ENCODE measurements around the gene MBNL2.

MBNL2 gene

GRCh38 chr13:97229699-97230098, 7.6 kb downstream of the MBNL2 start:
- H3K27ac ChIP-seq: no peak overlapping the region
- H3K36me3 ChIP-seq (ENCODE audit: insufficient read depth): no peaks in the 10 kb centered on the region
- H3K9ac ChIP-seq: no peak overlapping the region
- H3K4me1 ChIP-seq (ENCODE audit: low read depth, poor library complexity, severe bottlenecking): peaks cover 4% of the 10 kb centered on the region
- H3K4me3 ChIP-seq (IDR thresholded peaks at IDR 0.05; ENCODE audit: insufficient read depth, low read depth, low read length): no peak overlapping the region
- no peak for TF ChIP-seq CTCF (conservative IDR thresholded peaks at IDR 0.05; ENCODE audit: low read depth, low read length)
- no peak overlapping the region for H3K4me2 ChIP-seq
- no peaks in the 10 kb centered on the region for H3K79me2 ChIP-seq (ENCODE audit: insufficient read depth, low read depth)
- no peaks in the 10 kb centered on the region for H4K20me1 ChIP-seq (ENCODE audit: insufficient read depth)
- no peaks in the 10 kb centered on the region for H3K27me3 ChIP-seq (ENCODE audit: insufficient read depth, low read depth)
- H2AFZ ChIP-seq (ENCODE audit: low read depth): no peak overlapping the region

GRCh38 chr13:97231118-97231828, 9.1 kb downstream of the MBNL2 start:
- no peaks in the 10 kb centered on the region for H3K36me3 ChIP-seq (ENCODE audit: insufficient read depth)
- H3K27me3 ChIP-seq (ENCODE audit: insufficient read depth, low read depth): no peaks in the 10 kb centered on the region
- H2AFZ ChIP-seq (ENCODE audit: low read depth): no peak overlapping the region

GRCh38 chr13:97231829-97232196, 9.7 kb downstream of the MBNL2 start:
- no peak for TF ChIP-seq CTCF (conservative IDR thresholded peaks at IDR 0.05; ENCODE audit: low read depth, low read length)
- Histone ChIP-seq H2AFZ (ENCODE audit: low read depth) (no peak overlapping the region), H3K79me2 (ENCODE audit: insufficient read depth, low read depth) (no peaks in the 10 kb centered on the region), H3K36me3 (ENCODE audit: insufficient read depth) (no peaks in the 10 kb centered on the region), H3K4me1 (ENCODE audit: low read depth, poor library complexity, severe bottlenecking) (no peaks in the 10 kb centered on the region), H3K27me3 (ENCODE audit: insufficient read depth, low read depth) (no peaks in the 10 kb centered on the region), H3K27ac (no peak overlapping the region), H4K20me1 (ENCODE audit: insufficient read depth) (no peaks in the 10 kb centered on the region), H3K4me2 (no peak overlapping the region), H3K9ac (no peak overlapping the region), H3K4me3 (IDR thresholded peaks at IDR 0.05; ENCODE audit: insufficient read depth, low read depth, low read length) (no peak overlapping the region)

More at GRCh38 chr13:97231118-97231828, 9.1 kb downstream of the MBNL2 start:
- TF ChIP-seq CTCF (conservative IDR thresholded peaks at IDR 0.05; ENCODE audit: low read depth, low read length): no peak
- Histone ChIP-seq H3K4me3 (IDR thresholded peaks at IDR 0.05; ENCODE audit: insufficient read depth, low read depth, low read length) (no peak overlapping the region), H3K9ac (no peak overlapping the region), H3K27ac (no peak overlapping the region), H3K4me2 (no peak overlapping the region), H3K4me1 (ENCODE audit: low read depth, poor library complexity, severe bottlenecking) (peaks cover 4% of the 10 kb centered on the region), H4K20me1 (ENCODE audit: insufficient read depth) (no peaks in the 10 kb centered on the region), H3K79me2 (ENCODE audit: insufficient read depth, low read depth) (no peaks in the 10 kb centered on the region)

GRCh38 chr13:97233499-97233898, 11.4 kb downstream of the MBNL2 start:
- Histone ChIP-seq H4K20me1 (ENCODE audit: insufficient read depth) (no peaks in the 10 kb centered on the region), H3K79me2 (ENCODE audit: insufficient read depth, low read depth) (no peaks in the 10 kb centered on the region), H3K36me3 (ENCODE audit: insufficient read depth) (no peaks in the 10 kb centered on the region), H3K4me1 (ENCODE audit: low read depth, poor library complexity, severe bottlenecking) (no peaks in the 10 kb centered on the region), H3K27ac (no peak overlapping the region), H3K27me3 (ENCODE audit: insufficient read depth, low read depth) (no peaks in the 10 kb centered on the region), H2AFZ (ENCODE audit: low read depth) (no peak overlapping the region), H3K9ac (no peak overlapping the region), H3K4me2 (no peak overlapping the region), H3K4me3 (IDR thresholded peaks at IDR 0.05; ENCODE audit: insufficient read depth, low read depth, low read length) (no peak overlapping the region)
- no peak for TF ChIP-seq CTCF (conservative IDR thresholded peaks at IDR 0.05; ENCODE audit: low read depth, low read length)

Measured in KMS-11 (cell line).